K562 (cell line): Measurements from ENCODE around the gene FAM50A. TPM values are rescaled to one million over a fixed set of nuclear protein-coding genes. Genes with fewer than 3 reads are reported as not detected.

ENCODE experiments used
- ATAC-seq: fragments of 200-7000 bp; cut with Tn5 transposase; 3 replicates; pipeline ENCODE4 v1.9.1; 2020; ENCODE audit warnings: moderate library complexity
- BruUV-seq: library from RNA; stranded (reverse); fragments of 400-500 nt; replicated peaks from 2 replicates; lab custom pipeline; 2021; lab: Mats Ljungman, UMichigan
- CTCF ChIA-PET: fragments of 300-600 bp; formaldehyde crosslinking; extraction: SDS; loops from one replicate; lab custom pipeline; 2021; ENCODE audit warnings: low intra/inter-chr PET ratio; lab: Yijun Ruan, JAX
- POLR2A ChIA-PET: fragments of 300-600, 350-650 bp; sonication (Branson Sonifier 250); formaldehyde crosslinking; extraction: SDS; loops from one replicate; lab custom pipeline; 2021; ENCODE audit warnings: antibody characterized with exemption, inconsistent platforms; lab: Yijun Ruan, JAX
- DNase-seq, 4 experiments: peaks; one replicate each; pipeline versions ENCODE4 v3.0.0 to v3.0.0-alpha.2; 2011 to 2018; ENCODE audit warnings: low spot score in 3 of 4, mixed read lengths in 3 of 4; ENCODE audit errors: extremely low read depth in 1 of 4
- FAIRE-seq: peaks from 2 replicates; lab custom pipeline; 2011; peaks lifted over from hg19 to GRCh38; lab: Jason Lieb, UNC
- H2AFZ ChIP-seq: 2 replicates; pipeline ENCODE4 v1.6.0; 2011; ENCODE audit warnings: low read depth, low read length, control low read depth, inconsistent platforms
- H3K27ac ChIP-seq: fragments of 200-600 bp; 3 replicates; pipeline ENCODE4 v1.8.0; 2011; ENCODE audit warnings: low read depth, mild to moderate bottlenecking, control low read depth, inconsistent platforms, low read length, moderate library complexity, mixed read lengths; ENCODE audit errors: extremely low read depth
- H3K27me3 ChIP-seq, 2 experiments: fragments of 300-600 bp in 1 of 2; 2 replicates in 1 of 2; 3 replicates in 1 of 2; pipeline versions ENCODE4 v1.6.0 to v1.8.0; 2011; ENCODE audit warnings: inconsistent platforms in 2 of 2, low read length in 2 of 2, mild to moderate bottlenecking in 1 of 2, mixed read lengths in 1 of 2, moderate library complexity in 1 of 2; ENCODE audit not compliant: control insufficient read depth in 2 of 2, insufficient read depth in 2 of 2
- H3K36me3 ChIP-seq: fragments of 300-600 bp; 3 replicates; pipeline ENCODE4 v1.8.0; 2011; ENCODE audit warnings: mild to moderate bottlenecking, low read length, inconsistent platforms; ENCODE audit not compliant: control insufficient read depth, insufficient read depth
- H3K4me1 ChIP-seq, 2 experiments: fragments of 200-600 bp in 1 of 2; replicated peaks in 1 of 2; 2 replicates in 1 of 2; 3 replicates in 1 of 2; pipeline versions ENCODE4 v1.5.1 to v1.8.0; 2011; ENCODE audit warnings: inconsistent platforms in 2 of 2, low read length in 2 of 2, mild to moderate bottlenecking in 1 of 2, mixed read lengths in 1 of 2, moderate library complexity in 1 of 2; ENCODE audit not compliant: control insufficient read depth in 2 of 2, insufficient read depth in 2 of 2
- H3K4me2 ChIP-seq: 2 replicates; pipeline ENCODE4 v1.6.1; 2011; ENCODE audit warnings: low read length, control low read depth, inconsistent platforms, mixed read lengths; ENCODE audit not compliant: insufficient read depth
- H3K4me3 ChIP-seq: fragments of 200-600 bp; sonication (generic), shearing (Covaris generic); 2 replicates; pipeline ENCODE4 v1.5.1; 2016; ENCODE audit warnings: control low read depth, inconsistent platforms
- H3K79me2 ChIP-seq: fragments of 200-600 bp; 3 replicates; pipeline ENCODE4 v1.8.0; 2011; ENCODE audit warnings: low read length, inconsistent platforms; ENCODE audit not compliant: control insufficient read depth, insufficient read depth
- H3K9ac ChIP-seq, 2 experiments: 2 replicates each; pipeline versions ENCODE4 v1.6.0 to v1.6.1; 2011; ENCODE audit warnings: low read depth in 2 of 2, low read length in 2 of 2, control low read depth in 1 of 2, inconsistent platforms in 1 of 2, mild to moderate bottlenecking in 1 of 2, mixed read lengths in 1 of 2; ENCODE audit not compliant: insufficient read depth in 1 of 2
- H3K9me1 ChIP-seq: one replicate; pipeline ENCODE4 v1.6.0; 2011; ENCODE audit warnings: inconsistent platforms, mild to moderate bottlenecking, low read length, moderate library complexity; ENCODE audit not compliant: control insufficient read depth, insufficient read depth
- H3K9me3 ChIP-seq: replicated peaks from 2 replicates; pipeline ENCODE4 v1.5.1; 2011; ENCODE audit warnings: low read depth, low read length, inconsistent platforms; ENCODE audit not compliant: control insufficient read depth, insufficient read depth
- H4K20me1 ChIP-seq: replicated peaks from 2 replicates; pipeline ENCODE4 v1.6.1; 2011; ENCODE audit warnings: low read length, inconsistent platforms, mixed read lengths; ENCODE audit not compliant: control insufficient read depth, insufficient read depth
- RBFOX2 ChIP-seq: fragments of 200-400 bp; formaldehyde crosslinking; IDR thresholded peaks from 2 replicates; pipeline ENCODE4 v1.6.1; 2017; ENCODE audit warnings: low read depth, mild to moderate bottlenecking, low read length, moderate library complexity
- TFAP4 ChIP-seq: sonication (generic); formaldehyde crosslinking; IDR thresholded peaks from 2 replicates; pipeline ENCODE4 v1.8.0; 2022; ENCODE audit warnings: missing genetic modification reagents, mild to moderate bottlenecking, moderate library complexity, borderline replicate concordance
- WGBS: fragments of 100-300 bp; shearing (Covaris generic); methylation state at CpG from one replicate; pipeline ENCODE4 v1.1.6; 2016; ENCODE audit warnings: low coverage, mixed read lengths; ENCODE audit not compliant: insufficient coverage; ENCODE audit errors: missing lambda C conversion rate; 5-methylcytosine and 5-hydroxymethylcytosine counted together
- in situ Hi-C: fragments of 300-500 bp; cut with MboI; formaldehyde crosslinking; loops from 4 replicates; pipeline ENCODE4 v1.15.0; 2018; ENCODE audit warnings: inconsistent platforms, mixed read lengths
- intact Hi-C: fragments of 100-400 bp; cut with micrococcal nuclease; formaldehyde crosslinking; loops from 2 replicates; pipeline ENCODE4 v1.14.2; 2022
- polyA plus RNA-seq, 8 experiments: library from polyadenylated mRNA; depleted of rRNA in 4 of 8; stranded (reverse) in 5 of 8; unstranded in 3 of 8; fragments of >200 nt; fragmentation: Nextera tagmentation in 2 of 8; fragmentation: Illumina TruSeq in 1 of 8; extraction: Ambion mirVana in 2 of 8; extraction: Trizol in 1 of 8; gene quantifications; 2 replicates each; pipeline versions ENCODE4 v1.2.1 to v1.2.3, GENCODE V29; 2011 to 2014; ENCODE audit warnings: inconsistent platforms in 1 of 8, missing spikeins in 1 of 8
- total RNA-seq, 7 experiments: library from RNA; depleted of rRNA in 6 of 7; stranded (reverse); fragments of >200 nt in 6 of 7; fragmentation: Illumina TruSeq in 2 of 7; extraction: Trizol in 2 of 7; gene quantifications; 2 replicates each; pipeline versions ENCODE4 v1.2.1 to v1.2.3, GENCODE V29; 2011 to 2021; ENCODE audit warnings: low replicate concordance in 1 of 7
- TF ChIP-seq, protein P1 (sequence below): fragments of 150-350 bp; conservative IDR thresholded peaks from 2 replicates; pipeline ENCODE4 v1.6.1; 2014; ENCODE audit warnings: low read length

FAM50A gene
- total and polyA plus RNA-seq, 9 of the 15 experiments (the other 6 are each of a cell fraction or from before 2014, with no cell fraction given), result 4.4 to 114 (median 67.3) TPM

DNA sequence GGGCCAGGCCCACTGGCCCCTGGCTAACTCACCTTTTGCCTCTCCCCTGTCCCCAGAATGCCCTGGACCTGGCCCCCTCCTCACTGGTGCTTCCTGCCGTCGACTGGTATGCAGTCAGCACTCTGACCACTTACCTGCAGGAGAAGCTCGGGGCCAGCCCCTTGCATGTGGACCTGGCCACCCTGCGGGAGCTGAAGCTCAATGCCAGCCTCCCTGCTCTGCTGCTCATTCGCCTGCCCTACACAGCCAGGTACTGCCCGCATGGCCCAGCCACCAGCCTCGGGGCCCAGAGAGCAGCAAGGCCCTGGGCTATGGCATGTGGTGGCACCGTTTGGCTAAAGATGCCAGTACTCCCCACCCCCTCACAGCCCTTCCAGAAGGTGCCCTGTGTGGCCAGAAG is 11.7 kb upstream of the FAM50A start:
- DNase-seq, result no peak
- POLR2A ChIA-PET, result interaction anchor here (0.9 kb wide), 1 partner anchor 13 kb away, joined by 3 read pairs; no protein-coding TSS in a partner anchor
- H3K4me3 ChIP-seq, result no peak overlapping the region
- H3K27me3 ChIP-seq, result no peaks in the 10 kb centered on the region
- H2AFZ ChIP-seq, result no peak overlapping the region
- H3K4me1 ChIP-seq, result peaks cover 26 to 64% of the 10 kb centered on the region in 2 experiments; a peak in 4 of 5 replicates
- FAIRE-seq, result no peak
- TF ChIP-seq TFAP4 (CRISPR knock-in tag), result no peak
- TF ChIP-seq RBFOX2, result peak; percentile 46; the same call in 1 of the 2 replicates
- TF ChIP-seq, protein P1, sequence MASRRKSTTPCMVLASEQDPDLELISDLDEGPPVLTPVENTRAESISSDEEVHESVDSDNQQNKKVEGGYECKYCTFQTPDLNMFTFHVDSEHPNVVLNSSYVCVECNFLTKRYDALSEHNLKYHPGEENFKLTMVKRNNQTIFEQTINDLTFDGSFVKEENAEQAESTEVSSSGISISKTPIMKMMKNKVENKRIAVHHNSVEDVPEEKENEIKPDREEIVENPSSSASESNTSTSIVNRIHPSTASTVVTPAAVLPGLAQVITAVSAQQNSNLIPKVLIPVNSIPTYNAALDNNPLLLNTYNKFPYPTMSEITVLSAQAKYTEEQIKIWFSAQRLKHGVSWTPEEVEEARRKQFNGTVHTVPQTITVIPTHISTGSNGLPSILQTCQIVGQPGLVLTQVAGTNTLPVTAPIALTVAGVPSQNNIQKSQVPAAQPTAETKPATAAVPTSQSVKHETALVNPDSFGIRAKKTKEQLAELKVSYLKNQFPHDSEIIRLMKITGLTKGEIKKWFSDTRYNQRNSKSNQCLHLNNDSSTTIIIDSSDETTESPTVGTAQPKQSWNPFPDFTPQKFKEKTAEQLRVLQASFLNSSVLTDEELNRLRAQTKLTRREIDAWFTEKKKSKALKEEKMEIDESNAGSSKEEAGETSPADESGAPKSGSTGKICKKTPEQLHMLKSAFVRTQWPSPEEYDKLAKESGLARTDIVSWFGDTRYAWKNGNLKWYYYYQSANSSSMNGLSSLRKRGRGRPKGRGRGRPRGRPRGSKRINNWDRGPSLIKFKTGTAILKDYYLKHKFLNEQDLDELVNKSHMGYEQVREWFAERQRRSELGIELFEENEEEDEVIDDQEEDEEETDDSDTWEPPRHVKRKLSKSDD, result no peak
- TF ChIP-seq, all 486 proteins: peak for 1
- no peaks in the 10 kb centered on the region for H3K9me1 ChIP-seq
- H3K9me3 ChIP-seq, result no peaks in the 10 kb centered on the region
- no peaks in the 10 kb centered on the region for H4K20me1 ChIP-seq
- CTCF ChIA-PET, result no interaction called here
- H3K27ac ChIP-seq, result no peak overlapping the region
- H3K36me3 ChIP-seq, result peaks cover 60% of the 10 kb centered on the region; the same call in 2 of the 3 replicates
- H3K9ac ChIP-seq, result peak overlapping the region in 1 of 2 experiments; percentile 35; a peak in 1 of 4 replicates
- peaks cover 37% of the 10 kb centered on the region for H3K79me2 ChIP-seq
- no TSS peak for BruUV-seq
- H3K4me2 ChIP-seq, result no peak overlapping the region
- intact Hi-C loops, result no loop called here
- WGBS, result 91% methylated on average over 7 of the region's 8 CpGs
- in situ Hi-C loops, result no loop called here
- ATAC-seq, result no peak
